SK-N-SH (cell line): Measurements from ENCODE around the gene ARPC2. TPM values are rescaled to one million over a fixed set of nuclear protein-coding genes. Genes with fewer than 3 reads are reported as not detected.

Experiments used
- CTCF ChIA-PET: fragments of 300-600, 350-600 bp; formaldehyde crosslinking; extraction: SDS; loops from one replicate; lab custom pipeline; 2021; lab: Yijun Ruan, JAX
- POLR2A ChIA-PET: fragments of 350-600 bp; sonication (Branson Sonifier 250); formaldehyde crosslinking; extraction: SDS; loops from one replicate; lab custom pipeline; 2020; ENCODE audit warnings: antibody characterized with exemption, inconsistent platforms; lab: Yijun Ruan, JAX
- DNase-seq: peaks from one replicate; pipeline ENCODE4 v3.0.0; 2012
- H2AFZ ChIP-seq: fragments of 200-600 bp; sonication (generic); 2 replicates; pipeline ENCODE4 v1.8.1; 2016; ENCODE audit warnings: antibody characterized with exemption, mild to moderate bottlenecking, low read depth
- H3F3A ChIP-seq: fragments of 200-600 bp; sonication (generic); replicated peaks from 2 replicates; pipeline ENCODE3; 2016; ENCODE audit warnings: antibody characterized with exemption, mild to moderate bottlenecking; ENCODE audit not compliant: insufficient read depth
- H3K27ac ChIP-seq, 2 experiments: fragments of 200-500 bp in 1 of 2; fragments of 200-600 bp in 1 of 2; sonication (Bioruptor generic) in 1 of 2; sonication (generic), shearing (Covaris generic) in 1 of 2; 2 replicates each; pipeline versions ENCODE4 v1.5.1 to v1.6.1; 2014 to 2016; ENCODE audit warnings: low read depth in 2 of 2, inconsistent platforms in 1 of 2, low read length in 1 of 2, mild to moderate bottlenecking in 1 of 2, mixed read lengths in 1 of 2
- H3K27me3 ChIP-seq: fragments of 200-600 bp; sonication (generic), shearing (Covaris generic); 2 replicates; pipeline ENCODE4 v1.6.1; 2016; ENCODE audit warnings: mixed run types; ENCODE audit not compliant: insufficient read depth
- H3K36me3 ChIP-seq, 2 experiments: fragments of 200-500 bp in 1 of 2; fragments of 200-600 bp in 1 of 2; sonication (Bioruptor generic) in 1 of 2; sonication (generic) in 1 of 2; replicated peaks in 1 of 2; 2 replicates each; pipeline versions ENCODE3 to v1.5.1; 2014 to 2016; ENCODE audit warnings: low read length in 1 of 2, mild to moderate bottlenecking in 1 of 2; ENCODE audit not compliant: insufficient read depth in 2 of 2, control insufficient read depth in 1 of 2
- H3K4me1 ChIP-seq, 2 experiments: fragments of 200-500 bp in 1 of 2; fragments of 200-600 bp in 1 of 2; sonication (Bioruptor generic) in 1 of 2; sonication (generic), shearing (Covaris generic) in 1 of 2; 2 replicates each; pipeline versions ENCODE4 v1.5.1 to v1.6.1; 2014 to 2016; ENCODE audit warnings: low read depth in 1 of 2, low read length in 1 of 2, mixed run types in 1 of 2; ENCODE audit not compliant: insufficient read depth in 2 of 2, control insufficient read depth in 1 of 2
- H3K4me2 ChIP-seq: fragments of 200-600 bp; sonication (generic), shearing (Covaris generic); 2 replicates; pipeline ENCODE4 v1.6.1; 2017; ENCODE audit warnings: mixed run types
- H3K4me3 ChIP-seq, 2 experiments: fragments of 200-500 bp in 1 of 2; fragments of 200-600 bp in 1 of 2; sonication (Bioruptor generic) in 1 of 2; sonication (generic), shearing (Covaris generic) in 1 of 2; 2 replicates each; pipeline versions ENCODE4 v1.5.1 to v1.8.1; 2014 to 2016; ENCODE audit warnings: low read depth in 2 of 2, inconsistent platforms in 1 of 2, low read length in 1 of 2, mild to moderate bottlenecking in 1 of 2, mixed read lengths in 1 of 2, moderate library complexity in 1 of 2
- H3K79me2 ChIP-seq: fragments of 200-600 bp; sonication (generic); 2 replicates; pipeline ENCODE4 v1.8.1; 2017; ENCODE audit warnings: mild to moderate bottlenecking; ENCODE audit not compliant: insufficient read depth
- H3K9ac ChIP-seq: fragments of 200-600 bp; sonication (generic); 2 replicates; pipeline ENCODE4 v1.6.1; 2017; ENCODE audit warnings: mixed run types
- H3K9me2 ChIP-seq: fragments of 200-600 bp; sonication (generic); 2 replicates; pipeline ENCODE4 v1.6.1; 2017; ENCODE audit warnings: mixed run types
- H3K9me3 ChIP-seq: fragments of 200-600 bp; sonication (generic); 2 replicates; pipeline ENCODE4 v1.6.1; 2017; ENCODE audit warnings: mixed run types, mild to moderate bottlenecking, moderate library complexity
- H4K20me1 ChIP-seq: fragments of 200-600 bp; sonication (generic); 2 replicates; pipeline ENCODE4 v1.6.1; 2017; ENCODE audit warnings: mild to moderate bottlenecking, mixed run types; ENCODE audit not compliant: insufficient read depth
- CHD2 ChIP-seq: fragments of 150-350 bp; IDR thresholded peaks from 2 replicates; pipeline ENCODE4 v1.6.1; 2018; ENCODE audit warnings: low read length; ENCODE audit not compliant: partially characterized antibody
- JUND ChIP-seq: IDR thresholded peaks from 2 replicates; pipeline ENCODE4 v1.4.0; 2012
- MXI1 ChIP-seq: IDR thresholded peaks from 2 replicates; pipeline ENCODE4 v1.6.1; 2012; ENCODE audit warnings: mild to moderate bottlenecking, low read depth, low read length, improper control_type of control experiment
- POLR2AphosphoS5 ChIP-seq: IDR thresholded peaks from 2 replicates; pipeline ENCODE4 v1.6.1; 2012; ENCODE audit warnings: low read depth, low read length
- RCOR1 ChIP-seq: fragments of 150-350 bp; IDR thresholded peaks from 2 replicates; pipeline ENCODE4 v1.6.1; 2017; ENCODE audit warnings: antibody characterized with exemption, low read length
- TCF12 ChIP-seq: IDR thresholded peaks from 2 replicates; pipeline ENCODE4 v1.4.0; 2012
- TEAD4 ChIP-seq: IDR thresholded peaks from 2 replicates; pipeline ENCODE4 v1.4.0; 2012; ENCODE audit warnings: mild to moderate bottlenecking, borderline replicate concordance; ENCODE audit not compliant: insufficient read depth
- YY1 ChIP-seq: IDR thresholded peaks from 2 replicates; pipeline ENCODE4 v1.4.0; 2012; ENCODE audit warnings: low read depth, mild to moderate bottlenecking
- WGBS: methylation state at CpG from one replicate; pipeline ENCODE4 v1.1.6; 2017; ENCODE audit warnings: low lambda C conversion rate; 5-methylcytosine and 5-hydroxymethylcytosine counted together
- polyA plus RNA-seq, 3 experiments: library from polyadenylated mRNA; depleted of rRNA; stranded (reverse); fragments of >200 nt; gene quantifications; 2 replicates each; pipeline ENCODE4 v1.2.3, GENCODE V29; 2012
- TF ChIP-seq, protein P1 (sequence below): fragments of 150-350 bp; IDR thresholded peaks from 2 replicates; pipeline ENCODE4 v1.6.1; 2016; ENCODE audit warnings: mild to moderate bottlenecking, low read depth, low read length
- TF ChIP-seq, protein P2 (sequence below): IDR thresholded peaks from 2 replicates; pipeline ENCODE4 v1.4.0; 2012; ENCODE audit warnings: low read depth, borderline replicate concordance
- TF ChIP-seq, protein P3 (sequence below): IDR thresholded peaks from 2 replicates; pipeline ENCODE4 v1.6.1; 2012; ENCODE audit warnings: mild to moderate bottlenecking, low read depth, low read length, moderate library complexity
- TF ChIP-seq, protein P4 (sequence below): IDR thresholded peaks from 2 replicates; pipeline ENCODE4 v1.4.0; 2012; ENCODE audit warnings: low read depth

The ARPC2 gene
- polyA plus RNA-seq, 1 of the 3 experiments (the other 2 are of a cell fraction) = 319 TPM

DNA sequence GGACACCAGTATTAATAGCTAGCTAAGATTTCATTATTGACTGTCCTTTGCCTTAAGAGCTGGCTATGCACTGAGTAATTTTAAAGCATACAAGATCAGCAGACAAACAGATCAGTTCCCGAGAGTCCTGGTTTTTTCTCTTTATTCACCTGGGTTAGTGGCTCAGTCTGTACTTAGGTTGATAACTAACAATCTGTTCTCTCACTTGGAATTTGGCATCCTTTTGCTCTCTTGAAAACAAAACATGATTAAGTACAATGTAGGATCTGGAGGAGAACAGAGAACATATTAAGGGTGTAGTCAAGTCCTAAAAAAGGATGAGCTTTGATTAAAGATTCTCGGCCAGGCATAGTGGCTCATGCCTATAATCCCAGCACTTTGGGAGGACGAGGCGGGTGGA lies 16.6 kb downstream of the ARPC2 start (continued):
- TF ChIP-seq, protein P1, sequence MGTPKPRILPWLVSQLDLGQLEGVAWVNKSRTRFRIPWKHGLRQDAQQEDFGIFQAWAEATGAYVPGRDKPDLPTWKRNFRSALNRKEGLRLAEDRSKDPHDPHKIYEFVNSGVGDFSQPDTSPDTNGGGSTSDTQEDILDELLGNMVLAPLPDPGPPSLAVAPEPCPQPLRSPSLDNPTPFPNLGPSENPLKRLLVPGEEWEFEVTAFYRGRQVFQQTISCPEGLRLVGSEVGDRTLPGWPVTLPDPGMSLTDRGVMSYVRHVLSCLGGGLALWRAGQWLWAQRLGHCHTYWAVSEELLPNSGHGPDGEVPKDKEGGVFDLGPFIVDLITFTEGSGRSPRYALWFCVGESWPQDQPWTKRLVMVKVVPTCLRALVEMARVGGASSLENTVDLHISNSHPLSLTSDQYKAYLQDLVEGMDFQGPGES = no peak
- TF ChIP-seq, protein P2, sequence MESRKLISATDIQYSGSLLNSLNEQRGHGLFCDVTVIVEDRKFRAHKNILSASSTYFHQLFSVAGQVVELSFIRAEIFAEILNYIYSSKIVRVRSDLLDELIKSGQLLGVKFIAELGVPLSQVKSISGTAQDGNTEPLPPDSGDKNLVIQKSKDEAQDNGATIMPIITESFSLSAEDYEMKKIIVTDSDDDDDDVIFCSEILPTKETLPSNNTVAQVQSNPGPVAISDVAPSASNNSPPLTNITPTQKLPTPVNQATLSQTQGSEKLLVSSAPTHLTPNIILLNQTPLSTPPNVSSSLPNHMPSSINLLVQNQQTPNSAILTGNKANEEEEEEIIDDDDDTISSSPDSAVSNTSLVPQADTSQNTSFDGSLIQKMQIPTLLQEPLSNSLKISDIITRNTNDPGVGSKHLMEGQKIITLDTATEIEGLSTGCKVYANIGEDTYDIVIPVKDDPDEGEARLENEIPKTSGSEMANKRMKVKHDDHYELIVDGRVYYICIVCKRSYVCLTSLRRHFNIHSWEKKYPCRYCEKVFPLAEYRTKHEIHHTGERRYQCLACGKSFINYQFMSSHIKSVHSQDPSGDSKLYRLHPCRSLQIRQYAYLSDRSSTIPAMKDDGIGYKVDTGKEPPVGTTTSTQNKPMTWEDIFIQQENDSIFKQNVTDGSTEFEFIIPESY = no peak
- no peak for TF ChIP-seq JUND

DNA sequence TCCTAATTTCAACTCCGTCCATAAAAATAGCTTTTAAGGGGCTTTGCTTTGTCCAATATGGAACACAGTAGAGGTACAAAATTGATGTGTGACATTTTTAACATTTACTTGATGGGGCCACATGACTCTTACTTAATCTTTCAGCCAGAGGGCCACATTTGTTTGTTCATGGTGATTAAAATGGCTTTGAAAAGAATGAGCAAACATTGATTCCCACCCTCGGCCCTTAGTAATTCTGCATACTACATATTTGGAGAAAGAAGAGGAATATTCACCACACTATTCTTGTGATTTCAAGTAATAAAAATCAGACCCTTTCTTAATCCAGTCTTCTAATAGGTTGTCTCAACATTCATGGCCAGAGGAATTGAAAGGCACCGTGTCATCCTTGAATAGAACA lies 17.5 kb downstream of the ARPC2 start:
- Histone ChIP-seq H3K4me3 (no peak overlapping the region), H3F3A (peaks cover 20% of the 10 kb centered on the region), H2AFZ (no peak overlapping the region), H3K9me3 (no peaks in the 10 kb centered on the region), H4K20me1 (no peaks in the 10 kb centered on the region; the same call in 1 of the 2 replicates), H3K27me3 (no peaks in the 10 kb centered on the region), H3K4me1 (peaks cover 0 to 12% of the 10 kb centered on the region in 2 experiments; a peak in 2 of 4 replicates), H3K9me2 (no peaks in the 10 kb centered on the region), H3K9ac (no peak overlapping the region), H3K79me2 (peaks cover 84% of the 10 kb centered on the region), H3K4me2 (no peak overlapping the region), H3K27ac (no peak overlapping the region), H3K36me3 (peaks cover 65 to 98% of the 10 kb centered on the region in 2 experiments)
- ChIA-PET POLR2A (no interaction called here), CTCF (no interaction called here)
- TF ChIP-seq POLR2AphosphoS5 (no peak), MXI1 (no peak), JUND (no peak), RCOR1 (no peak), TCF12 (no peak), CHD2 (no peak), TEAD4 (no peak), YY1 (no peak)
- TF ChIP-seq, protein P1 = no peak
- TF ChIP-seq, protein P3, sequence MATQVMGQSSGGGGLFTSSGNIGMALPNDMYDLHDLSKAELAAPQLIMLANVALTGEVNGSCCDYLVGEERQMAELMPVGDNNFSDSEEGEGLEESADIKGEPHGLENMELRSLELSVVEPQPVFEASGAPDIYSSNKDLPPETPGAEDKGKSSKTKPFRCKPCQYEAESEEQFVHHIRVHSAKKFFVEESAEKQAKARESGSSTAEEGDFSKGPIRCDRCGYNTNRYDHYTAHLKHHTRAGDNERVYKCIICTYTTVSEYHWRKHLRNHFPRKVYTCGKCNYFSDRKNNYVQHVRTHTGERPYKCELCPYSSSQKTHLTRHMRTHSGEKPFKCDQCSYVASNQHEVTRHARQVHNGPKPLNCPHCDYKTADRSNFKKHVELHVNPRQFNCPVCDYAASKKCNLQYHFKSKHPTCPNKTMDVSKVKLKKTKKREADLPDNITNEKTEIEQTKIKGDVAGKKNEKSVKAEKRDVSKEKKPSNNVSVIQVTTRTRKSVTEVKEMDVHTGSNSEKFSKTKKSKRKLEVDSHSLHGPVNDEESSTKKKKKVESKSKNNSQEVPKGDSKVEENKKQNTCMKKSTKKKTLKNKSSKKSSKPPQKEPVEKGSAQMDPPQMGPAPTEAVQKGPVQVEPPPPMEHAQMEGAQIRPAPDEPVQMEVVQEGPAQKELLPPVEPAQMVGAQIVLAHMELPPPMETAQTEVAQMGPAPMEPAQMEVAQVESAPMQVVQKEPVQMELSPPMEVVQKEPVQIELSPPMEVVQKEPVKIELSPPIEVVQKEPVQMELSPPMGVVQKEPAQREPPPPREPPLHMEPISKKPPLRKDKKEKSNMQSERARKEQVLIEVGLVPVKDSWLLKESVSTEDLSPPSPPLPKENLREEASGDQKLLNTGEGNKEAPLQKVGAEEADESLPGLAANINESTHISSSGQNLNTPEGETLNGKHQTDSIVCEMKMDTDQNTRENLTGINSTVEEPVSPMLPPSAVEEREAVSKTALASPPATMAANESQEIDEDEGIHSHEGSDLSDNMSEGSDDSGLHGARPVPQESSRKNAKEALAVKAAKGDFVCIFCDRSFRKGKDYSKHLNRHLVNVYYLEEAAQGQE = no peak
- TF ChIP-seq, protein P4, sequence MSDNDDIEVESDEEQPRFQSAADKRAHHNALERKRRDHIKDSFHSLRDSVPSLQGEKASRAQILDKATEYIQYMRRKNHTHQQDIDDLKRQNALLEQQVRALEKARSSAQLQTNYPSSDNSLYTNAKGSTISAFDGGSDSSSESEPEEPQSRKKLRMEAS = no peak
- WGBS = 65% methylated on average over 3 of the region's 3 CpGs
- DNase-seq = no peak
